Activated naive CD4-positive, alpha-beta T cell (primary cell): Measurements from ENCODE around the gene SLC12A5.

Experiments
- DNase-seq, 4 experiments: peaks; one replicate each; lab custom pipeline; 2025; lab: John Stamatoyannopoulos, UW

SLC12A5 gene

GRCh38 chr20:46108435-46108841 is 79.4 kb downstream of the SLC12A5 start:
- no peak for DNase-seq

GRCh38 chr20:46108976-46109375 is 80.0 kb downstream of the SLC12A5 start:
- no peak for DNase-seq
